ENCODE measurements around the gene CNTN5. TPM values are rescaled to one million over a fixed set of nuclear protein-coding genes. Genes with fewer than 3 reads are reported as not detected.

Gene CNTN5
- total RNA-seq, 1 donor from 2014 or later: not detected

- Mint-ChIP-seq H3K4me1 (ENCODE audit: low read depth) (no peaks in the 10 kb centered on the region), H3K27ac (ENCODE audit: unreplicated experiment) (no peak overlapping the region)
These were observed 983.2 kb downstream of the CNTN5 start for GRCh38 chr11:100003985-100004384.

GRCh38 chr11:100004541-100004940 lies 983.8 kb downstream of the CNTN5 start:
- TF ChIP-seq CTCF (IDR thresholded peaks at IDR 0.05): no peak
- Mint-ChIP-seq H3K4me3 (ENCODE audit: unreplicated experiment) (no peak overlapping the region), H3K4me1 (ENCODE audit: low read depth) (no peaks in the 10 kb centered on the region), H3K27me3 (ENCODE audit: low read depth) (no peaks in the 10 kb centered on the region), H3K36me3 (ENCODE audit: low read depth) (no peaks in the 10 kb centered on the region), H3K27ac (ENCODE audit: unreplicated experiment) (no peak overlapping the region), H3K9me3 (ENCODE audit: low read depth) (peaks cover 8% of the 10 kb centered on the region)
- no peak for DNase-seq (ENCODE audit: low spot score)

More at GRCh38 chr11:100003985-100004384, 983.2 kb downstream of the CNTN5 start:
- no peak overlapping the region for H3K4me3 Mint-ChIP-seq (ENCODE audit: unreplicated experiment)
- TF ChIP-seq CTCF (IDR thresholded peaks at IDR 0.05): no peak
- H3K9me3 Mint-ChIP-seq (ENCODE audit: low read depth): peaks cover 8% of the 10 kb centered on the region
- no peak for DNase-seq (ENCODE audit: low spot score)
- no peaks in the 10 kb centered on the region for H3K27me3 Mint-ChIP-seq (ENCODE audit: low read depth)
- no peaks in the 10 kb centered on the region for H3K36me3 Mint-ChIP-seq (ENCODE audit: low read depth)

- no peak for TF ChIP-seq CTCF (IDR thresholded peaks at IDR 0.05)
- no peaks in the 10 kb centered on the region for H3K36me3 Mint-ChIP-seq (ENCODE audit: low read depth)
- H3K27me3 Mint-ChIP-seq (ENCODE audit: low read depth): no peaks in the 10 kb centered on the region
- H3K27ac Mint-ChIP-seq (ENCODE audit: unreplicated experiment): no peak overlapping the region
- no peak for DNase-seq (ENCODE audit: low spot score)
- no peak overlapping the region for H3K4me3 Mint-ChIP-seq (ENCODE audit: unreplicated experiment)
- no peaks in the 10 kb centered on the region for H3K4me1 Mint-ChIP-seq (ENCODE audit: low read depth)
- peaks cover 4% of the 10 kb centered on the region for H3K9me3 Mint-ChIP-seq (ENCODE audit: low read depth)
These were observed 987.7 kb downstream of the CNTN5 start for GRCh38 chr11:100008417-100008816.

GRCh38 chr11:100009728-100010127 lies 989.0 kb downstream of the CNTN5 start:
- Mint-ChIP-seq H3K9me3 (ENCODE audit: low read depth) (peaks cover 4% of the 10 kb centered on the region), H3K27me3 (ENCODE audit: low read depth) (no peaks in the 10 kb centered on the region), H3K4me3 (ENCODE audit: unreplicated experiment) (no peak overlapping the region), H3K4me1 (ENCODE audit: low read depth) (no peaks in the 10 kb centered on the region), H3K36me3 (ENCODE audit: low read depth) (no peaks in the 10 kb centered on the region), H3K27ac (ENCODE audit: unreplicated experiment) (no peak overlapping the region)
- DNase-seq (ENCODE audit: low spot score): no peak
- TF ChIP-seq CTCF (IDR thresholded peaks at IDR 0.05): no peak

- H3K36me3 Mint-ChIP-seq (ENCODE audit: low read depth): no peaks in the 10 kb centered on the region
- no peak for DNase-seq (ENCODE audit: low spot score)
- TF ChIP-seq CTCF (IDR thresholded peaks at IDR 0.05): no peak
- H3K27ac Mint-ChIP-seq (ENCODE audit: unreplicated experiment): no peak overlapping the region
- peaks cover 4% of the 10 kb centered on the region for H3K9me3 Mint-ChIP-seq (ENCODE audit: low read depth)
- H3K27me3 Mint-ChIP-seq (ENCODE audit: low read depth): no peaks in the 10 kb centered on the region
- no peak overlapping the region for H3K4me3 Mint-ChIP-seq (ENCODE audit: unreplicated experiment)
- no peaks in the 10 kb centered on the region for H3K4me1 Mint-ChIP-seq (ENCODE audit: low read depth)
These were observed 989.6 kb downstream of the CNTN5 start for GRCh38 chr11:100010393-100010792.

All from chondrocyte (in vitro differentiated cells).